Natural killer cell (primary cell): Measurements from ENCODE around the gene NPDC1. TPM values are rescaled to one million over a fixed set of nuclear protein-coding genes. Genes with fewer than 3 reads are reported as not detected.

Experiments used
- ATAC-seq, 3 donors: fragments of 150-1000 bp in 2 of 3; fragments of 200-7000 bp in 1 of 3; cut with Tn5 transposase; 1 replicate in 1 of 3; 2 replicates in 2 of 3; pipeline ENCODE4 v1.10.0; 2021; ENCODE audit warnings: mild to moderate bottlenecking in 2 of 3, moderate library complexity in 2 of 3
- DNase-seq, 2 donors: peaks; one replicate each; pipeline versions ENCODE4 v3.0.0 to v3.0.0-alpha.2; 2013 to 2021; ENCODE audit warnings: mixed read lengths in 1 of 2
- H3K27ac ChIP-seq: one replicate; pipeline ENCODE4 v1.5.1; 2013; ENCODE audit warnings: mild to moderate bottlenecking, low read length
- H3K27me3 ChIP-seq: one replicate; pipeline ENCODE4 v1.6.1; 2013; ENCODE audit warnings: low read length; ENCODE audit not compliant: control insufficient read depth, insufficient read depth
- H3K36me3 ChIP-seq: one replicate; pipeline ENCODE4 v1.6.1; 2013; ENCODE audit warnings: low read length; ENCODE audit not compliant: control insufficient read depth, insufficient read depth
- H3K4me1 ChIP-seq: one replicate; pipeline ENCODE4 v1.6.1; 2013; ENCODE audit warnings: low read length; ENCODE audit not compliant: control insufficient read depth, insufficient read depth
- H3K4me3 ChIP-seq: one replicate; pipeline ENCODE4 v1.5.1; 2013; ENCODE audit warnings: low read length
- H3K9me3 ChIP-seq: one replicate; pipeline ENCODE4 v1.6.1; 2013; ENCODE audit warnings: low read length; ENCODE audit not compliant: control insufficient read depth, insufficient read depth
- H3K27ac Mint-ChIP-seq, 2 donors: one replicate each; pipeline ENCODE4 v1.8.0; 2022; ENCODE audit warnings: mild to moderate bottlenecking in 2 of 2, mixed read lengths in 2 of 2, moderate library complexity in 1 of 2
- H3K27me3 Mint-ChIP-seq, 2 donors: one replicate each; pipeline ENCODE4 v1.8.0; 2022; ENCODE audit warnings: low read depth in 2 of 2, mixed read lengths in 2 of 2
- H3K36me3 Mint-ChIP-seq: one replicate; pipeline ENCODE4 v1.8.0; 2022; ENCODE audit warnings: mixed read lengths
- H3K4me1 Mint-ChIP-seq, 2 donors: one replicate each; pipeline ENCODE4 v1.8.0; 2022; ENCODE audit warnings: mixed read lengths in 2 of 2
- H3K4me3 Mint-ChIP-seq: one replicate; pipeline ENCODE4 v1.8.0; 2022; ENCODE audit warnings: mild to moderate bottlenecking, moderate library complexity, mixed read lengths
- H3K9me3 Mint-ChIP-seq, 2 donors: one replicate each; pipeline ENCODE4 v1.8.0; 2022; ENCODE audit warnings: mixed read lengths in 2 of 2
- CTCF ChIP-seq: fragments of 200-600 bp; IDR thresholded peaks from one replicate; pipeline ENCODE4 v1.8.0; 2022; ENCODE audit warnings: antibody characterized with exemption
- WGBS: methylation state at CpG from one replicate; pipeline ENCODE4 v1.1.7; 2013; ENCODE audit warnings: missing lambda C conversion rate; ENCODE audit not compliant: insufficient coverage; 5-methylcytosine and 5-hydroxymethylcytosine counted together
- intact Hi-C: fragments of 100-400 bp; cut with micrococcal nuclease; formaldehyde crosslinking; loops from one replicate; pipeline ENCODE4 v1.14.2; 2022
- total RNA-seq, 4 donors: library from RNA; stranded (reverse); fragments of 120-200 nt in 1 of 4; gene quantifications; one replicate each; pipeline versions ENCODE4 v1.2.3 to v1.2.4, GENCODE V29; 2013 to 2022

The NPDC1 gene
- total RNA-seq, 3 donors from 2014 or later (not counting 1 experiment from before 2014, with no cell fraction given) = 0.87 to 5.6 (median 3.4) TPM

DNA sequence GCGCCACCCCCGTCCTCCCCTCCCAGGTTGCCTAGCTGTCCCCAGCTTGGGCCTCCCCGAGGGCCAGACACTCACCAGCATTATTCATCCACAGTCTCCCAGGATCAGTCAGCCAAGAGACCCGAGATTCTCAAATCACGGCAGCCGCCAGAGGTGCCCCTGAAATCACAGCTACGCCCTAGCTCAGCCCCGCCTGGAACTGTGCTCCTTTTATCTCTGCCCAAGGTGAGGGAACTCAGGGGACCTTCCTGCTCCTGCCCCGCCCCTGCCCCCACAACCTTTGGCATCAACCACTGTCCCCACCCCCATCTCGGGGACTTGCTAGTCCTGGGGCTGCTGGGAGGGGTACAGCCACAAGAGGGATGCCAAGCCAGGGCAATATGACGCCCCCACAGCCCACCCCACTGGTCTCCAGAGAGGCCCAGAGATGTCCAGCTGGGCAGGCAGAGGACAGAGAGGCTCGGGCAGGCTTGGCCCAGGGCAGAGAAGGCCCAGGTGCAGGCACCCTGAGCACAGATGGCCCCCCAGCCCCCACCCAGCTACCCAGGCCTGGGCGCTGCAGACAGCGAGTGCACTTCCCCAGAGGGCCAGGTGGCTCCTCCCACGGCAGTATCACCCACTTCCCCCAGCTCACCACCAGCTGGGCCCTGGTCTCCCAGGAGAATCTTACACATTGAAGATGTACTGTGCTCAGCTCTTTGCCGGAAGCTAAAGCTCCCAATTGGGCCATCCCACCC is 13.9 kb downstream of the NPDC1 start, which contains the start of gene FUT7:
TSS of gene FUT7 (minus strand) at position 185 of the 737 bp plus-strand sequence. CDS start at position 88, 97 bp downstream.
- Histone ChIP-seq H3K9me3 (no peaks in the 10 kb centered on the region), H3K4me3 (peak within 1 kb of the TSS; percentile 68), H3K27ac (peak within 1 kb of the TSS; percentile 73), H3K27me3 (no peaks in the 10 kb centered on the region), H3K36me3 (no peaks in the 10 kb centered on the region), H3K4me1 (peaks cover 79% of the 10 kb centered on the region)
- H3K4me3 Mint-ChIP-seq = peak within 1 kb of the TSS; percentile 85
- WGBS = 17% methylated on average over 16 of the region's 16 CpGs
- DNase-seq (peak in 1 of 2 donors; percentile 63), ATAC-seq (no peak)
- no peaks in the 10 kb centered on the region for H3K9me3 Mint-ChIP-seq
- H3K27me3 Mint-ChIP-seq = no peaks in the 10 kb centered on the region
- intact Hi-C loops = no loop called here
- peak within 1 kb of the TSS; percentile 88 to 91 for H3K27ac Mint-ChIP-seq
- no peaks in the 10 kb centered on the region for H3K36me3 Mint-ChIP-seq
- TF ChIP-seq CTCF = no peak
- H3K4me1 Mint-ChIP-seq = peaks cover 39 to 67% of the 10 kb centered on the region in 2 donors

GRCh38 chr9:137030538-137031527 is 15.1 kb downstream of the NPDC1 start:
- Histone ChIP-seq H3K36me3 (no peaks in the 10 kb centered on the region), H3K27me3 (no peaks in the 10 kb centered on the region), H3K9me3 (no peaks in the 10 kb centered on the region), H3K4me1 (peaks cover 92% of the 10 kb centered on the region), H3K4me3 (peak overlapping the region; percentile 68), H3K27ac (peak overlapping the region; percentile 73)
- WGBS = 46% methylated on average over 63 of the region's 65 CpGs
- Mint-ChIP-seq H3K27me3 (no peaks in the 10 kb centered on the region), H3K4me3 (peak overlapping the region; percentile 85), H3K9me3 (no peaks in the 10 kb centered on the region), H3K36me3 (no peaks in the 10 kb centered on the region), H3K4me1 (peaks cover 44 to 79% of the 10 kb centered on the region in 2 donors), H3K27ac (peak overlapping the region; percentile 88 to 91)
- intact Hi-C loops = no loop called here
- ATAC-seq (peak; percentile 4 to 23 (median 23)), DNase-seq (peak; percentile 56 to 67)
- TF ChIP-seq CTCF = no peak

DNA sequence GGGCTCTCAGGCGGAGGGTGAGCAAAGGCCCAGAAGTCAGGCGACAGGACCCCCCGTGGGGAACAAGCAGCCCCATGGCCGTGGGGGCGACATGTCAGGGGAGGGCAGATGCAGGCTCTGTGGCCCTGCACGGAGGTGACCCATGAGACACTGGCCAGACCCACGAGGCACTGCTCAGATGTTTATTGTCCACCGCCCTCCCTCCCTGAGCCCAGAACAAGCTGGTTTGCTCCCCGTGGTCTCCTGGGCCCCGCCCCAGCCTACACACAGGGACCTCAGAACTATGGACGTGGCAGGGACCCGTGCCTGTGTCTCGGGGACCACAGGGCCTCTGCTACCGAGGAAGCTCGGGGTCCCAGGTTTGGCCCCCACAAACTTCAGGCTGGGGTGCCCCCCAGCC is 16.0 kb downstream of the NPDC1 start:
- intact Hi-C loops = no loop called here
- 15% methylated on average over 15 of the region's 15 CpGs for WGBS
- peak overlapping the region; percentile 68 for H3K4me3 ChIP-seq
- no peaks in the 10 kb centered on the region for H3K9me3 ChIP-seq
- Mint-ChIP-seq H3K27me3 (no peaks in the 10 kb centered on the region), H3K9me3 (no peaks in the 10 kb centered on the region), H3K36me3 (no peaks in the 10 kb centered on the region), H3K4me1 (peaks cover 39 to 75% of the 10 kb centered on the region in 2 donors), H3K27ac (peak overlapping the region; percentile 88 to 91), H3K4me3 (peak overlapping the region; percentile 91)
- no peaks in the 10 kb centered on the region for H3K27me3 ChIP-seq
- TF ChIP-seq CTCF = no peak
- no peaks in the 10 kb centered on the region for H3K36me3 ChIP-seq
- ATAC-seq (no peak), DNase-seq (peak in 1 of 2 donors; percentile 44)
- peak overlapping the region; percentile 73 for H3K27ac ChIP-seq
- H3K4me1 ChIP-seq = peaks cover 92% of the 10 kb centered on the region
